Fibroblast of pulmonary artery (primary cell): ENCODE measurements around the gene DBNDD2.
A peak's percentile ranks its signal among the peaks of the same experiment; 100 is the strongest.

ENCODE experiments used
- DNase-seq: peaks from one replicate; pipeline ENCODE4 v3.0.0-alpha.2; 2010; ENCODE audit warnings: low read depth
- H3K4me3 ChIP-seq: replicated peaks from 2 replicates; pipeline ENCODE4 v1.5.1; 2011; ENCODE audit warnings: low read depth, mild to moderate bottlenecking, control low read depth, low read length, moderate library complexity
- CTCF ChIP-seq: IDR thresholded peaks from 2 replicates; pipeline ENCODE4 v1.5.1; 2011; ENCODE audit warnings: mild to moderate bottlenecking, control low read depth, low read length, inconsistent platforms; ENCODE audit errors: missing control alignments

The DBNDD2 gene

GRCh38 chr20:45426320-45427016 lies 18.4 kb downstream of the DBNDD2 start:
- DNase-seq: no peak
- no peak for TF ChIP-seq CTCF

GRCh38 chr20:45427236-45428149 lies 19.4 kb downstream of the DBNDD2 start:
- no peak for TF ChIP-seq CTCF

More at GRCh38 chr20:45426320-45427016, 18.4 kb downstream of the DBNDD2 start:
- no peak overlapping the region for H3K4me3 ChIP-seq

GRCh38 chr20:45429618-45430017 lies 21.5 kb downstream of the DBNDD2 start:
- no peak overlapping the region for H3K4me3 ChIP-seq
- DNase-seq: no peak
- no peak for TF ChIP-seq CTCF

More at GRCh38 chr20:45427236-45428149, 19.4 kb downstream of the DBNDD2 start:
- peak; percentile 39 for DNase-seq
- H3K4me3 ChIP-seq: no peak overlapping the region

- no peak overlapping the region for H3K4me3 ChIP-seq
- no peak for DNase-seq
- TF ChIP-seq CTCF: no peak
These were observed 24.2 kb downstream of the DBNDD2 start for GRCh38 chr20:45432294-45432693.

GRCh38 chr20:45433316-45433715 lies 25.2 kb downstream of the DBNDD2 start:
- no peak for TF ChIP-seq CTCF
- DNase-seq: peak; percentile 45
- no peak overlapping the region for H3K4me3 ChIP-seq

- no peak for TF ChIP-seq CTCF
- no peak overlapping the region for H3K4me3 ChIP-seq
- no peak for DNase-seq
These were observed 25.9 kb downstream of the DBNDD2 start for GRCh38 chr20:45433976-45434375.
